PC-3 (cell line): ENCODE measurements around the gene PDIA5. TPM values are rescaled to one million over a fixed set of nuclear protein-coding genes. Genes with fewer than 3 reads are reported as not detected.

ENCODE experiments used
- ATAC-seq: fragments of 200-7000 bp; cut with Tn5 transposase; 2 replicates; pipeline ENCODE4 v1.9.1; 2020; ENCODE audit warnings: mild to moderate bottlenecking, moderate library complexity
- BruUV-seq: library from RNA; stranded (reverse); fragments of 400-500 nt; replicated peaks from 2 replicates; lab custom pipeline; 2021; lab: Mats Ljungman, UMichigan
- CTCF ChIA-PET: fragments of 300-600 bp; sonication (Branson Sonifier 250); formaldehyde crosslinking; loops from one replicate; lab custom pipeline; 2022; ENCODE audit warnings: antibody characterized with exemption; lab: Charles Lee
- POLR2A ChIA-PET: fragments of 300-600 bp; sonication (Branson Sonifier 250); formaldehyde crosslinking; loops from one replicate; lab custom pipeline; 2022; ENCODE audit warnings: antibody characterized with exemption; ENCODE audit not compliant: unreplicated experiment; lab: Charles Lee
- DNase-seq: peaks from one replicate; pipeline ENCODE4 v3.0.0-alpha.2; 2015
- H2AFZ ChIP-seq: fragments of 300-600 bp; sonication (generic); 2 replicates; pipeline ENCODE4 v1.6.0; 2016; ENCODE audit warnings: antibody characterized with exemption, low read length
- H3F3A ChIP-seq: fragments of 300-600 bp; sonication (generic); one replicate; pipeline ENCODE4 v1.6.0; 2017; ENCODE audit warnings: antibody characterized with exemption, low read length, control low read depth, mild to moderate bottlenecking; ENCODE audit not compliant: unreplicated experiment
- H3K27ac ChIP-seq: fragments of 300-600 bp; sonication (generic); 2 replicates; pipeline ENCODE4 v1.5.1; 2016; ENCODE audit warnings: mild to moderate bottlenecking, low read length
- H3K27me3 ChIP-seq: fragments of 300-600 bp; sonication (generic); 2 replicates; pipeline ENCODE4 v1.6.1; 2016; ENCODE audit warnings: low read length, mixed read lengths
- H3K36me3 ChIP-seq: fragments of 300-600 bp; sonication (generic); 2 replicates; pipeline ENCODE4 v1.6.1; 2016; ENCODE audit warnings: low read depth, mixed run types, low read length, mixed read lengths
- H3K4me1 ChIP-seq: fragments of 300-600 bp; sonication (generic); 2 replicates; pipeline ENCODE4 v1.5.1; 2016; ENCODE audit warnings: low read length; ENCODE audit not compliant: insufficient read depth
- H3K4me2 ChIP-seq: fragments of 300-600 bp; sonication (generic); 2 replicates; pipeline ENCODE4 v1.6.0; 2016; ENCODE audit warnings: low read length
- H3K4me3 ChIP-seq: fragments of 300-600 bp; sonication (generic); 2 replicates; pipeline ENCODE4 v1.5.1; 2016; ENCODE audit warnings: mild to moderate bottlenecking, low read length, mixed read lengths
- H3K79me2 ChIP-seq: fragments of 300-600 bp; sonication (generic); 2 replicates; pipeline ENCODE4 v1.6.1; 2017; ENCODE audit warnings: low read length, mixed read lengths
- H3K9ac ChIP-seq: fragments of 300-600 bp; sonication (generic); 2 replicates; pipeline ENCODE4 v1.6.0; 2016; ENCODE audit warnings: mild to moderate bottlenecking, low read length
- H3K9me2 ChIP-seq: fragments of 300-600 bp; sonication (generic); replicated peaks from 2 replicates; pipeline ENCODE4 v1.6.1; 2016; ENCODE audit warnings: mixed run types, low read length, mixed read lengths
- H3K9me3 ChIP-seq: fragments of 300-600 bp; sonication (generic); 2 replicates; pipeline ENCODE4 v1.6.1; 2016; ENCODE audit warnings: low read length, mixed read lengths
- H4K20me1 ChIP-seq: fragments of 300-600 bp; sonication (generic); 2 replicates; pipeline ENCODE4 v1.6.1; 2016; ENCODE audit warnings: low read length, mixed read lengths
- EZH2 ChIP-seq: fragments of 300-600 bp; sonication (generic); IDR thresholded peaks from one replicate; pipeline ENCODE4 v1.6.1; 2017; ENCODE audit warnings: antibody characterized with exemption, mild to moderate bottlenecking, low read length; ENCODE audit not compliant: unreplicated experiment
- EZH2phosphoT487 ChIP-seq: fragments of 300-600 bp; sonication (generic); IDR thresholded peaks from 2 replicates; pipeline ENCODE4 v1.6.1; 2018; ENCODE audit warnings: mild to moderate bottlenecking, antibody characterized with exemption, low read length, borderline replicate concordance
- intact Hi-C: fragments of 100-400 bp; cut with micrococcal nuclease; formaldehyde crosslinking; loops from 2 replicates; pipeline ENCODE4 v1.9.0; 2023
- total RNA-seq: library from RNA; depleted of rRNA; stranded (reverse); fragments of >200 nt; gene quantifications from 2 replicates; pipeline ENCODE4 v1.2.3, GENCODE V29; 2014
- TF ChIP-seq, protein P1 (sequence below): fragments of 300-600 bp; sonication (generic); conservative IDR thresholded peaks from 2 replicates; pipeline ENCODE4 v1.5.1; 2017; ENCODE audit warnings: antibody characterized with exemption, low read depth, mild to moderate bottlenecking, low read length

The PDIA5 gene
- total RNA-seq, 1 experiment from 2014 or later, result 24.6 TPM

DNA sequence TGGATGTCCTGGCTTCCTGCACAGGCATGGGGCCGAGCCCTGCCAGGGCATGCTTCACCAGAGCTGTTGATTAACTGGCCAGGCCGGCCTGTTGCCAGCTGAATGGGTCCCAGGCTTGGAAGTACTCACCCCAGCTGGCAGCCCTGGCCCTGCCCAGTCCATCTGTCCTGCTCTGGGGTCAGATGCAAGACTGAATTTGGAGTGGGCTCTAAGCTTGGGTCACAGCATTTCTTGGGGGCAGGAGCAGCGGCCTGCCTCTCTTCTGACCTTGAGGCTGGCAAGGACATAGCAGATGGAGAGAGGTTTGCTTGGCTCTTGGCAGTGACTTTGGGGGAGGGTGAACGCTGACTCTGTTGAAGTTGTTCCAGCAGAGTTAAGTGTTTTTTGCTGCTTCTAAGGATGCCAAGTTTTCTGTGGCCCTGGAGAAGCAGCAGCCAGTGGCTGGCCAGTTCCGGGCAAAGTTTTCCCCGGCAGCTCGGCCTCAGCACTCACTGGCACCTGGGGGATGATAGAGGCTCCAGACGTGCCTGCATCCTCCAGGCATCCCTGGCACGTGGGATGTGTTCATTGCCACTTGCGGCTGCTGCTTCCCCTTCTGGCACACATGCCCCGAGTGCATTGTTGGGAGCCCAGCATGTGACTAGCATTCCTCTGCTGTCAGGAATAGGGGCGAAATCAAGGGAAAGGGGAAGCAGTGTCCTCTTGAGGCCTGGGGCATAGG, 22.9 kb downstream of the PDIA5 start:
- DNase-seq, result no peak
- Histone ChIP-seq H3K27me3 (no peaks in the 10 kb centered on the region), H3K9me3 (no peaks in the 10 kb centered on the region), H3K4me2 (no peak overlapping the region), H3K79me2 (peaks cover 67% of the 10 kb centered on the region), H3K36me3 (peaks cover 23% of the 10 kb centered on the region; the same call in 1 of the 2 replicates), H4K20me1 (peaks cover 29% of the 10 kb centered on the region), H2AFZ (no peak overlapping the region), H3K9ac (no peak overlapping the region), H3K4me3 (no peak overlapping the region), H3K9me2 (no peaks in the 10 kb centered on the region), H3F3A (no peaks in the 10 kb centered on the region), H3K27ac (no peak overlapping the region), H3K4me1 (no peaks in the 10 kb centered on the region)
- CTCF ChIA-PET, result no interaction called here
- POLR2A ChIA-PET, result no interaction called here
- TF ChIP-seq EZH2, result no peak
- TF ChIP-seq, protein P1, sequence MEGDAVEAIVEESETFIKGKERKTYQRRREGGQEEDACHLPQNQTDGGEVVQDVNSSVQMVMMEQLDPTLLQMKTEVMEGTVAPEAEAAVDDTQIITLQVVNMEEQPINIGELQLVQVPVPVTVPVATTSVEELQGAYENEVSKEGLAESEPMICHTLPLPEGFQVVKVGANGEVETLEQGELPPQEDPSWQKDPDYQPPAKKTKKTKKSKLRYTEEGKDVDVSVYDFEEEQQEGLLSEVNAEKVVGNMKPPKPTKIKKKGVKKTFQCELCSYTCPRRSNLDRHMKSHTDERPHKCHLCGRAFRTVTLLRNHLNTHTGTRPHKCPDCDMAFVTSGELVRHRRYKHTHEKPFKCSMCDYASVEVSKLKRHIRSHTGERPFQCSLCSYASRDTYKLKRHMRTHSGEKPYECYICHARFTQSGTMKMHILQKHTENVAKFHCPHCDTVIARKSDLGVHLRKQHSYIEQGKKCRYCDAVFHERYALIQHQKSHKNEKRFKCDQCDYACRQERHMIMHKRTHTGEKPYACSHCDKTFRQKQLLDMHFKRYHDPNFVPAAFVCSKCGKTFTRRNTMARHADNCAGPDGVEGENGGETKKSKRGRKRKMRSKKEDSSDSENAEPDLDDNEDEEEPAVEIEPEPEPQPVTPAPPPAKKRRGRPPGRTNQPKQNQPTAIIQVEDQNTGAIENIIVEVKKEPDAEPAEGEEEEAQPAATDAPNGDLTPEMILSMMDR, result no peak
- no peak for TF ChIP-seq EZH2phosphoT487
- BruUV-seq, result no TSS peak
- intact Hi-C loops, result no loop called here
- ATAC-seq, result no peak

DNA sequence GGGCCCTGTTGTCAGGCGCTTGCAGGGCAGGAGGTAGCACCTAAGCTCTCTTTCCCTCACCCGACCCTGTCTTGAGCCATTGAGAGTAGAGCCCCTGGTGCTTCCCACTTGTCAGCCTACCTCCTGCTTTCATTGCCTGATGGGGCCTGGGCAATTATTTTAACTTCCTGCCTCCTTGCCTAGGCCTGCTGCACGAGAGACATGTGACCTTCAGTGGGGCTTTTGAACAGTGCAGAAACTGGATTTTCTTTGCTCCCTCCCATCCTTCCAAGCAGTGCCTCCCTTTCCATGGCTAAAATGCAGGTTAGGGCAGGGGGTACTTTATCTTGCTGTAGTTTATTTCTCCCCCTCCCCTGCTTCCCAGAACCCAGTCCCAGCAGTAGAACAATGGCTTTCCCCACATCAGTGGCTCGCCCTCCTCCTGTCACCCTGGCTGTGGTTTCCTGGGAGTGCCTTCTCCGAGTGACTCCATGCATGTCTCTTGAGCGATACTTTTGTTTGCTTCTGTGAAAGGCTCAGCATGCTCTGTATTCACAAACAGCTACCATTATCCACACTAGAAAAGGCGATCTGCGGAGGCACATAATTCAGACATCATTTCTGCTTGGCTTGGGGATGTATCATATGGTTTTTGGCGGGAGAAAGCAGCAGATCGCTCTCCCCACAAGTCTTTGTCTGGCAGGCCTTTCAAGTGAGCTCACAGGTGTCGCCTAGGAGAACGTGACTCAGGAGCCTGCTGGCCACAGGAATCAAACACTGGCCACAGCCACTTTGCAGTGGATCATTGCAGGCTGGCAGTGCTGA, 24.1 kb downstream of the PDIA5 start:
- Histone ChIP-seq H2AFZ (no peak overlapping the region), H3K9me3 (no peaks in the 10 kb centered on the region), H3K4me1 (no peaks in the 10 kb centered on the region), H3K27ac (no peak overlapping the region), H3K27me3 (no peaks in the 10 kb centered on the region), H3K4me2 (no peak overlapping the region), H3K9me2 (no peaks in the 10 kb centered on the region), H4K20me1 (peaks cover 17% of the 10 kb centered on the region), H3K9ac (no peak overlapping the region), H3K79me2 (peaks cover 55% of the 10 kb centered on the region), H3F3A (no peaks in the 10 kb centered on the region), H3K36me3 (peaks cover 23% of the 10 kb centered on the region; the same call in 1 of the 2 replicates), H3K4me3 (no peak overlapping the region)
- TF ChIP-seq, protein P1, result no peak
- no peak for TF ChIP-seq EZH2
- TF ChIP-seq EZH2phosphoT487, result no peak
- DNase-seq (no peak), ATAC-seq (peak; percentile 37; the same call in 1 of the 2 replicates)
- POLR2A ChIA-PET, result no interaction called here
- CTCF ChIA-PET, result no interaction called here
- intact Hi-C loops, result no loop called here
- BruUV-seq, result no TSS peak
